GM20000 (cell line): ENCODE results near the gene LHFPL3.
A peak's percentile ranks its signal among the peaks of the same experiment; 100 is the strongest.

ENCODE experiments used
- DNase-seq: peaks from one replicate; pipeline ENCODE4 v3.0.0; 2012; ENCODE audit warnings: low spot score
- CTCF ChIP-seq: IDR thresholded peaks from 2 replicates; pipeline ENCODE4 v1.5.1; 2012; ENCODE audit warnings: mild to moderate bottlenecking, control low read depth; ENCODE audit errors: extremely low read depth, missing control alignments

LHFPL3 gene

GRCh38 chr7:104859754-104860426, 531.5 kb downstream of the LHFPL3 start:
- no peak for TF ChIP-seq CTCF
- DNase-seq: no peak

GRCh38 chr7:104861729-104862390, 533.5 kb downstream of the LHFPL3 start:
- TF ChIP-seq CTCF: no peak
- DNase-seq: no peak

GRCh38 chr7:104862719-104863118, 534.3 kb downstream of the LHFPL3 start:
- no peak for TF ChIP-seq CTCF
- no peak for DNase-seq

- DNase-seq: no peak
- no peak for TF ChIP-seq CTCF
These were observed 545.0 kb downstream of the LHFPL3 start for GRCh38 chr7:104873401-104873800.

- no peak for DNase-seq
- TF ChIP-seq CTCF: no peak
These were observed 550.2 kb downstream of the LHFPL3 start for GRCh38 chr7:104878577-104878976.

GRCh38 chr7:104883248-104883717, 554.9 kb downstream of the LHFPL3 start:
- TF ChIP-seq CTCF: no peak
- no peak for DNase-seq

- TF ChIP-seq CTCF: peak; percentile 90
- peak; percentile 75 for DNase-seq
These were observed 555.5 kb downstream of the LHFPL3 start for GRCh38 chr7:104883718-104884452.
